Stimulated activated naive CD8-positive, alpha-beta T cell treated with anti-CD3 and anti-CD28 coated beads, Interleukin-15, Interleukin-2, amounts not matched to agents 100 U/mL and 50 U/mL, for 24 hours (primary cell): Measurements from ENCODE around the gene ALAS1.
A peak's percentile ranks its signal among the peaks of the same experiment; 100 is the strongest.

Experiments
- ATAC-seq: fragments of 150-1000 bp; cut with Tn5 transposase; one replicate; pipeline ENCODE4 v1.10.0; 2021
- DNase-seq: peaks from one replicate; pipeline ENCODE4 v3.0.0; 2021

The ALAS1 gene

DNA sequence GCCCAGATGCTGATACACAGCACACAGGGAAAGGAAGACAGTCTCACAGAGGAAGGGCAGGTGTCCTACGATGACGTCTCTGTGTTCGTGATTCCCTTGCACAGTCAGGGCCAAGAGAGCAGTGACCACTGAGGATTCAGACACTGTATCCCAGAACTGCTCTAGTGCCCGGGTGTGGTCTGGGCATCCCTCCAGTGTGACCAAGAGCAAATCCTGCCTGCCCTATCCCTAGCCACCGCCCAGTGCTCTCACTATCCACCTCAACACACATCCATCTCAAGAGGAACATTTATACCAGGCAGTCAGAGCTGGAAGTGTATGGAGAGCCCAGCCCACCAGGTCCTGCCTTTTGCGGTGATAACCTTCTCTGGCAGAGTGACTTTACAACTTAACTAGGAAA, 51.7 kb downstream of the ALAS1 start:
- no peak for ATAC-seq
- DNase-seq = no peak

DNA sequence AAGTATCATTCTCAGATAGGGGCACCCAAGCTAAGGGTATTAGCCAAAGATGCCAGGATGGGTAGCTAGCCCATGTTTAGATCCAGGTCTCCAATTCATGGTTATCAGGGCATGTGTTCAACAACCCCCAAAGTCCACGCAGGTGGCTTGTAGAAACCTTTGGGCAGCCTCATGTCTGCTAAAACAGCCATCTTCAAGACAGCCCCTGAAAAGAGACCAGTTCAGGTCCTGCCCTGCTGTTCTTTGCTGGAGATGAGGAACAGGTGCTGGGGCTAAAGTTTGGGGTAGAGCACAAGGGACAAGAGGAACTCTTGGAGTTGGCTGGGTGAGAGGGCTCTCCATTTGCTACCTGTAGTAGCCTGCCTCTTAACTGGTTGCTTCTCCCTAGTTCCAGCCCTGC, 52.2 kb downstream of the ALAS1 start:
- DNase-seq (peak; percentile 3), ATAC-seq (no peak)

DNA sequence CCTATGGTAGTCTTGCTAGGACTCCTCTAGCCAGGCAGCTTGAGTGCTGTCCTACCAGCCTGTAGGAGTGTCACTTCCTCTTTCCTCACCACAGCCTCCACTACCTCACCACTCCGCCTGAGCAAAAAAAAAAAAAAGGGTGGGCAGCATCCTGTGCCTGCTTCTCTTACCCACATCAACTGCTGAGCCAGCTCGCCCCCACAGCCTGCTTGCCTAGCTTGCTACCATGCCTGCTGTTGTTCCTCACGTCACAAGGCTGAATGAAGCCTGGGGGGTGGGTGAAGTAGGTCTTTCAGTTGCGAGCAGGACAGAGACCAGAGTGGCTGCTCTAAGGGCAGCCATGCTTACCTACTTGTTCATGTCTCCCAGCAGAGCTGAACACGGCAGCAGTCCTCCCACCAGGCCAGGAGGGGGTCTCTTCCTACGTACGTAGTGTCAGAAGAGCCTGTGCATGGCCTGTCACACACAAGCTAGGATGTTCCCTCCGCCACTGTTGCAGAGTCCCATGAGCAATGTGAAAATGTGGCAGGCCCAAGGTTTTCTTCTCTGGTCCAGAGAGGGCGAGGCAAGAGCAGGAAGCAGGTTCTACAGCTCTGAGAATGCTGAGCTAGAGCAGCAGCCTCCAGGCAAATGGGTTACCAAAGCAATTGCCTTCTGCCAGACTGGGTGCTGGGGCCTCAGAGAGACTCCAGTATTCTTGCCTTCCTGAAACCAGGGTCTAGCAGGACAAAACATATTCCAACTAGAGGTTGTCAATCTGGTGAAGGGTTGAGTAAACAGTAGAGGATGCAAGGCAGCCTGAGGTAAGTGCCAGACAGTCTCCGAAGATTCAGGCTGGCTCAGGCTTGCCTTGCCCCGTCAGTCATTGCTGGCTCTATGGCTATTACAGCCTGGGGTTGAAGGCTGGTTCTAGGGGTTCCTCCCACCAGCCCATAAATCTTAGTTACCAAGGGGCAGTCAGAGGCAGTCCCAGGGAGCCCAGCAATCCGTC, 55.6 kb downstream of the ALAS1 start:
- ATAC-seq (peak; percentile 94), DNase-seq (peak; percentile 82)

DNA sequence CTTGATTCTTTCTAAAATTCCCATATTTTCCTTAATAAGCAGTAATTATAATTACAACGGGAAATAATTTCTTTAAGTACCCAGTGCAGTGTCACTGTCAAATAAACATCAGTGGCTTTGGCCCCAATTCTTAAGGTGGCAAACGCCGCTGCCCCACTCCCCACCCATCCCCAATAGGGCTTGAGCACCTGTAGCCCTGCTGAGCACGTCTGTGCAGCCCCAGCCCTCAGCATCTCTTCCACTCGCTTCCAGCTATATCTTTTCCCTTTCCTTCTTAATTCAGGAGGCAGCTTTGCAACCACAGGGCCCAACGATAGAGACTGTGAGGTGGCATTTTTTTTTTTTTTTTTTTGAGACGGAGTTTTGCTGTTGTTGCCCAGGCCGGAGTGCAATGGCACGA, 56.6 kb downstream of the ALAS1 start:
- no peak for DNase-seq
- ATAC-seq = no peak

DNA sequence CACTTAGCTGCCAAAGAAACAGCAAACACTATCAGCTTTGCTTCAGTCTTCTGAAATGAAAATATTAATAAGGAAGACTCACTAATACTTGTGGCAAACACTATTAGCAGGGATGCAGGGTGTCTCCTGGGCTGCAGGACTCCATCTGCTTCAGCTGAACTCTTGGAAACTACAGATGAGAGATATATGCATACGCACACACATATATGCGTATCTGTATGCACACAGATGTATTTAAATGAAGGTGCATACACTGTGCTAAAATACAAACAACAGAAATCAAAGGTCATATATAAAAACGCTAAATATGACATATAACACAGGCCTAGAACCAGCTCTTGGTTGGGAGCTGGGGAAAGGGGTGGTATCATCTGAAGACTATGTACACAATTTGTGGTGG, 58.2 kb downstream of the ALAS1 start:
- ATAC-seq = no peak
- no peak for DNase-seq

DNA sequence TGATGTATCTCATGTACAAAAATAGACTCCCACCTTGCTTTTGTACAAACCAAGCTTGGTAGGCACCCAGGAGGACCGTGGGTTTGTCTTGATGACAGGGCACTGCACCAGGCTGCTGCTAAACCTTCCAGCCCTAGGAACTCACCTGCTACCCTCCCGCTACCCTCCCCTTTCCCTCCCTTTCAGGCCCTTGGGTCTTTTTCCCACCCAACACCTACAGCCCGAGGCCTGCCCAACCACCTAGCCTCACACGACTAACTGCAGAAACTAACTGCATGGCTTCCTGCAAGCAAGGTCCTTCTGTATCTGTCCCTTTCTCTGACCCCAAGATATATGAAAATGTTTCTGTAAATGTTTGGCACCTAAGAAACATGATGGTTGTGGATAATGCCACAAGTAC, 58.7 kb downstream of the ALAS1 start:
- no peak for DNase-seq
- ATAC-seq = no peak

DNA sequence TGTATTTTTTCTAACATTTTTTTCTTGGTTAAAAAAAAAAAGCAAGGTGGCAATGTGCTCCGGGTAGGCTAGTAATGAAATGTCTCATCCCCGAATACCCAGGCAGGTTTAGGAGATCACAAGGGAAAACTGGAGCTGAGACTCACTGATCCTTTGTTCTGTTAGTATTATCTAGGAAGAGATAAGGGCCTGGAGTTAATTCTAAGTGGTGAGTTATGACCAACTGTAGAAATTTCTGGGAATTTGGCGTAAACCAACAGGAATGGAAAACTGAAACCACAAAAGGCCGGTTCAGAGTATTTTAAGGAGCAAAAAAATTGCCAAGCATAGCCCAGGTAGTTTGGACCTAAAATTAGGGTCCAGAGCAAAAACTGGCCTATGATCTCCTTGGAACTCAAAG, 60.0 kb downstream of the ALAS1 start:
- ATAC-seq (no peak), DNase-seq (no peak)

DNA sequence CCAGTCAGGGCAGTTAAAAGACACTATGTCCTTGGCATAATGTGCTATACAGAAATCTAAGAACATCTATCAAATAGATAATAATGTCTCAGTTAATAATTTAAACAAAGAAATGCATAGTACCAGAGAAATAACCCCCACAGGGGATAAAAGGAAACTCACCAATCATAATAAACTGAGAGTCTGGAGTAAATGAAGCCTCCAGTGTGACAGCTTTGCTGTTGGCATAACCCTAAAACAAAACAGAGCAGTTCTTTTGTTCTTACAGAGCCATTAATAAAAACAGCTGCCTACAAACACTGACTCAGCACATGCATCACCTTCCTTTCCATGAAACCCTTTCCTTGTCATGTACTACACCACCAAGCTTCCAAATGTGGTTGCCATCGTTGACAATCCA, 61.1 kb downstream of the ALAS1 start:
- ATAC-seq = no peak
- DNase-seq = no peak

DNA sequence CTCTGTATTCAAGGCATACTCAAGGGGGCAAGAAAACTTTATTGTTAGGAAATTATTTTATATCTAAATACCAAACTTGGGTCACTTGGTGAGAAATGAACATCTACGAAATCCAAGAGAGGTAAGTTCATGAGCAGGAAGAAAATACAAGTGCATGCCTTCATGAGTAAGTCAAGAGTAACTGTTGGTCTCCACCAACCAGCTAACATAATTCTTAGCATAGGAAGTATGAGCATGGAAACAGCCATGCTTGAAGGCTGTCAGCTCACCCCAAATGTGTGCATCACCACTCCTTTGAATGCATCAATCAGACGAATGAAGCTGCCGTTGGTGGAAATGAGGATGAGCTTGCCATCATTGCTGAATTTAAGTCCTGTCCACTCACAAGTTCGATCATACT, 61.5 kb downstream of the ALAS1 start:
- no peak for ATAC-seq
- no peak for DNase-seq

DNA sequence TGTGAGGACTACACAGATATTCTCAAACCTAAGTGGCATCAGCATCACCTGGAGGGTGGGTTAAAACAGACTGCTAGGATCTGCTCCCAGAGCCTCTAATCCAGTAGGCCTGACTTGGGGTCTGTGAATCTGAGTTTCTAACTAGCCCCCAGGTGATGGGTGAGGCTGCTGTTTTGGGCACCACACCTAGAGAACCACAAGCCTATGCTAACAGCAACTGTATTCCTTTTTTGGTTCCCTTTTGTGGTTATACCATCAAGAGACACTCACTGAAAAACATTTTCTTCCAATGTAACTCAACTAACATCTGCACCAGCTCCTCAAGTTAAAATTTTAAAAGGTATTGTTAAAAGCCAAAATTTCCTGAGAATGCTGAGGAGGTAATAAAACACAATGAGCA, 64.5 kb downstream of the ALAS1 start:
- DNase-seq (no peak), ATAC-seq (no peak)
